ENCODE measurements around the gene TDRD12.
"Not testable (repeated sequence)": the region's sequence is repeated elsewhere in the genome, so short reads cannot be mapped to it uniquely, and the experiment has no call there.

GRCh38 chr19:32832825-32833224, 113.3 kb downstream of the TDRD12 start:
- not testable (repeated sequence) for TF ChIP-seq CTCF, POLR2A (IDR thresholded peaks at IDR 0.05)

Measured in body of pancreas (tissue), 4 donors.